Thymus (tissue), 11 donors: ENCODE measurements around the gene SORCS1. TPM values are rescaled to one million over a fixed set of nuclear protein-coding genes. Genes with fewer than 3 reads are reported as not detected.

Experiments used
- DNase-seq, 9 donors: peaks; one replicate each; pipeline ENCODE4 v3.0.0-alpha.2; 2013; ENCODE audit warnings: low spot score in 9 of 9, low read depth in 6 of 9, missing footprints in 1 of 9
- H3K27ac ChIP-seq, 2 donors: one replicate each; pipeline ENCODE4 v1.5.1; 2013; ENCODE audit warnings: control low read depth in 1 of 2, low read depth in 1 of 2, low read length in 1 of 2, mild to moderate bottlenecking in 1 of 2, moderate library complexity in 1 of 2
- H3K27me3 ChIP-seq, 2 donors: one replicate each; pipeline ENCODE4 v1.5.1; 2013; ENCODE audit warnings: low read length in 1 of 2; ENCODE audit not compliant: control insufficient read depth in 2 of 2, insufficient read depth in 1 of 2
- H3K36me3 ChIP-seq, 2 donors: one replicate each; pipeline ENCODE4 v1.5.1; 2013; ENCODE audit warnings: low read length in 1 of 2, mild to moderate bottlenecking in 1 of 2, moderate library complexity in 1 of 2; ENCODE audit not compliant: control insufficient read depth in 2 of 2, insufficient read depth in 2 of 2
- H3K4me1 ChIP-seq, 2 donors: one replicate each; pipeline ENCODE4 v1.5.1; 2013; ENCODE audit warnings: low read length in 2 of 2; ENCODE audit not compliant: control insufficient read depth in 2 of 2, insufficient read depth in 2 of 2
- H3K4me3 ChIP-seq, 2 donors: one replicate each; pipeline ENCODE4 v1.5.1; 2013; ENCODE audit warnings: low read length in 2 of 2, control low read depth in 1 of 2, mild to moderate bottlenecking in 1 of 2
- H3K9me3 ChIP-seq, 2 donors: one replicate each; pipeline ENCODE4 v1.5.1; 2013; ENCODE audit warnings: low read length in 1 of 2, mild to moderate bottlenecking in 1 of 2; ENCODE audit not compliant: control insufficient read depth in 2 of 2, insufficient read depth in 1 of 2
- WGBS: extraction: QIAGEN DNeasy Blood & Tissue Kit; methylation state at CpG from one replicate; pipeline ENCODE4 v1.1.7; 2013; 5-methylcytosine and 5-hydroxymethylcytosine counted together
- polyA plus RNA-seq: library from polyadenylated mRNA; stranded (reverse); fragments of 200-250 nt; gene quantifications from one replicate; pipeline ENCODE4 v1.2.3, GENCODE V29; 2013
- total RNA-seq: library from RNA; stranded (reverse); fragments of 120-200 nt; gene quantifications from one replicate; pipeline ENCODE4 v1.2.4, GENCODE V29; 2013
- donor health status: healthy.

The SORCS1 gene
- total and polyA plus RNA-seq, 2 donors: 1.1 to 3.6 TPM

DNA sequence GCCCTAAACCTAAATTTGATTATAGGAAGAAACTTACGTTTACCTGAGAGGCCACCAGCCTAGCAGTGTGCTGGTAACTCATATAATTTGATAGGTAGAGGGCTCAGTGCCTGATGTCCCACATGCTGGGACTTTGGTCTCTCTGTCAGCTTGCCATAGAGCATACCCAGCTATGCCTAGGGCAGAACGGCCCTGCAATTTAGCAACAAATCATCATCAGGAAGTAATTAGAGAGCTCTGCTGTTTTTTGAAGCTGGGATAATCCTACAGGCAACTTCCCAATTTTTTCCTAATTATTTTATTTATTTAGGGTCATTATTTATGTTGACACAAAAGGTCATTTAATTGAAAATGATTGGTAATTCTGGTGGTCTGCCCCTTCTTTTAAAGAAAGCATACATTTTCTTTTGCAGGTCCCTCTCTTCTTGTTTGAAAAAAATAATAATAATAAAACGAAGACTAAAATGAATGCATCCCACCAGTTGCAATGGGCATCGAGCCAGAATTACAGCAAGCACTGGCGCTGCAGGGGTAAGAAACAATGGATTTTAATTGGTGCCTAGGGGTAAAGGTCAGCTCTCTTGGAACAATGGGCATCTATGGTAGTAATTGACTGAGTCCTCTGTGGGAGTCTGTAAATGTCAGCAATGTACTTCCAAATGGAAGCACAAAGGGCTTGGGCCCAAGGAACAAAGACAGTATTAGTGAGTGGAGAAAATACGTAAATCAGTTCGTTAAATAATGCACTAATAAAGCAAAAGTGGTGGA, 348.0 kb downstream of the SORCS1 start:
- no peaks in the 10 kb centered on the region for H3K9me3 ChIP-seq
- H3K4me1 ChIP-seq: no peaks in the 10 kb centered on the region
- no peak overlapping the region for H3K4me3 ChIP-seq
- H3K27ac ChIP-seq: no peak overlapping the region
- 93% methylated on average over 7 of the region's 7 CpGs for WGBS
- H3K27me3 ChIP-seq: no peaks in the 10 kb centered on the region
- no peak for DNase-seq
- H3K36me3 ChIP-seq: no peaks in the 10 kb centered on the region

- 25% methylated on average over 3 of the region's 3 CpGs for WGBS
- no peaks in the 10 kb centered on the region for H3K36me3 ChIP-seq
- no peak for DNase-seq
- no peak overlapping the region for H3K27ac ChIP-seq
- H3K27me3 ChIP-seq: no peaks in the 10 kb centered on the region
- H3K4me1 ChIP-seq: no peaks in the 10 kb centered on the region
- no peak overlapping the region for H3K4me3 ChIP-seq
- H3K9me3 ChIP-seq: no peaks in the 10 kb centered on the region
These were observed 349.0 kb downstream of the SORCS1 start for GRCh38 chr10:106815427-106816043.

DNA sequence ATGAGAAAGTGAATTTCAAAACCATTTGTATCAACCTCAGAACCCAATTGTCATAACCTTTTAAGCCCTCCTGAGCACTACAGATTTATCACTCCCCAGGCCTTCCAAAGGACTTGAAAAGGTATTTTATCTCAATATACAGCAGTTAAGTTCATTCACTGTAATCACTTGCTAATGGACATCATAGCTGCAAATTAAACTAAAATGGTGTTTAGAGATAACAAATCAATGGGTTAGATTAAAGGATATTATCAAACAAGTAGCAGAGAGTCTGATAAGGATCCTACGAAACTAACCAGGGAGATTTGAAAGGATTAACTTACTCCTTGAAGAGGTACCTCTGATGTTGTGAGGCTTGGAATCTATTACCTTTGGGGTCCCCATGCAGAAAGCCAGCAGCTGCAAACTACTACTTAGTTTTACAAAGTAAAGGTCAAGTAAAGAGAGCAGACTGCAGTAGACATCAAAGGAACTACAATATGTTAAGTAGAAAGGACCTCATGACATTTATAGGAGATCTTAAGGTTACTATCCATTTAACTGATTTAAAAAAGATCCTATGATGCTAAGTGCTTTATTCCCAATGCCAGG, 359.4 kb downstream of the SORCS1 start:
- H3K36me3 ChIP-seq: no peaks in the 10 kb centered on the region
- no peaks in the 10 kb centered on the region for H3K9me3 ChIP-seq
- no peak for DNase-seq
- H3K27me3 ChIP-seq: no peaks in the 10 kb centered on the region
- no peaks in the 10 kb centered on the region for H3K4me1 ChIP-seq
- H3K27ac ChIP-seq: no peak overlapping the region
- WGBS: 91% methylated on average over 1 of the region's 1 CpG
- H3K4me3 ChIP-seq: no peak overlapping the region

GRCh38 chr10:106802949-106803348, 361.6 kb downstream of the SORCS1 start:
- no peak for DNase-seq
- Histone ChIP-seq H3K27me3 (no peaks in the 10 kb centered on the region), H3K4me1 (no peaks in the 10 kb centered on the region), H3K36me3 (no peaks in the 10 kb centered on the region), H3K4me3 (no peak overlapping the region), H3K9me3 (no peaks in the 10 kb centered on the region), H3K27ac (no peak overlapping the region)
- 93% methylated on average over 4 of the region's 4 CpGs for WGBS

DNA sequence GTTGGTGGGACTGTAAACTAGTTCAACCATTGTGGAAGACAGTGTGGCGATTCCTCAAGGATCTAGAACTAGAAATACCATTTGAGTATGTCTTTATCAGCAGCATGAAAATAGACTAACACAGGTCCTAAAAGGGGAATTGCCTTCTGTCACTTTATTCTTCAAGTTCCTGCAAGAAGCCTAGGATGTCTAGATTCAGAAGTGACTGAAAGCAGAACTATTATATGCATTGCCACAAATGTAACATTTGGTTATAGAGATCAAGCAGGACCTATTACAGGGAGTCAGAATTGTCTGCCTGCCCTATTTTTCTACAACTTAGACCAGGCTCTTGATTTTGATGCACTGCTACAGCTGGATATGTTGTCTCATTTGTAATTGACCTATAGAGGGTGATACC, 364.7 kb downstream of the SORCS1 start:
- no peak overlapping the region for H3K27ac ChIP-seq
- H3K4me1 ChIP-seq: no peaks in the 10 kb centered on the region
- 97% methylated on average over 1 of the region's 1 CpG for WGBS
- no peak overlapping the region for H3K4me3 ChIP-seq
- H3K36me3 ChIP-seq: no peaks in the 10 kb centered on the region
- no peaks in the 10 kb centered on the region for H3K27me3 ChIP-seq
- no peak for DNase-seq
- H3K9me3 ChIP-seq: no peaks in the 10 kb centered on the region

GRCh38 chr10:106795619-106796018, 368.9 kb downstream of the SORCS1 start:
- no peak overlapping the region for H3K4me3 ChIP-seq
- H3K27ac ChIP-seq: no peak overlapping the region
- WGBS: 7% methylated on average over 4 of the region's 4 CpGs
- peak in 2 of 9 donors; percentile 12 to 17 for DNase-seq
- no peaks in the 10 kb centered on the region for H3K36me3 ChIP-seq
- no peaks in the 10 kb centered on the region for H3K4me1 ChIP-seq
- no peaks in the 10 kb centered on the region for H3K9me3 ChIP-seq
- H3K27me3 ChIP-seq: no peaks in the 10 kb centered on the region

DNA sequence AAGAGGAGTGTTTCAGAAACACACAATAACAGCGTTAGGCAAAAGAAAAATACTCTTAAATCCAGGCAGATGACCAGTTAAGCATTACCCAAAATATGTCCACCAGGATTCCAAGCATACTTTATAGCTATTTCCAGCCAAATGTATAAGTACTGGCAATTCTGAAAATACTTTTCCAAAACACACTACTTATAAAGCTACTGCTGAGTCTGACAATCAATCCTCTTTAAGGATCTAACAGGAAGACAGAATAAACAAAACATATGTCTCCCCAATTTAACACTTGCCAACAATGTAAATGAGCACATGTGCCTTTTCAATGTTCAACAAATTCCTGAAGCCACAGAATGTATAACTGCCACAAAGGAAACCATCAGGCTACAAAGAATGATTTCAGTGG, 370.9 kb downstream of the SORCS1 start:
- no peaks in the 10 kb centered on the region for H3K36me3 ChIP-seq
- WGBS: 88% methylated on average over 1 of the region's 1 CpG
- no peak for DNase-seq

DNA sequence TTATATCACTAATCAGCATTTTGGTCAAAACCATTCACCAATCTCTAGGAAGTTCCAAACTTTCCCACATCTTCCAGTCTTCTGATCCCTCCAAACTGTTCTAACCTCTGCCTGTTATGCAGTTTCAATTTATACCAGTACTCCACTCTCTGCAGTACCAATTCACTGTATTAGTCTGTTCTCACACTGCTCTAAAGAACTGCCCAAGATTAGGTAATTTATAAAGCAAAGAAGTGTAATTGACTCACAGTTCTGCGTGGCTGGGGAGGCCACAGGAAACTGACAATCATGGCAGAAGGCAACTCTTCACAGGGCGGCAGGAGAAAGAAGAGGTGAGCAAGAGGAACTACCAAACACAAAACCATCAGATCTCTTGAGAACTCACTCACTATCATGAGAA, 374.9 kb downstream of the SORCS1 start:
- no peaks in the 10 kb centered on the region for H3K36me3 ChIP-seq
- DNase-seq: no peak
- H3K27ac ChIP-seq: no peak overlapping the region
- no peaks in the 10 kb centered on the region for H3K4me1 ChIP-seq
- no peaks in the 10 kb centered on the region for H3K27me3 ChIP-seq
- 82% methylated on average over 2 of the region's 2 CpGs for WGBS
- H3K9me3 ChIP-seq: no peaks in the 10 kb centered on the region
- H3K4me3 ChIP-seq: no peak overlapping the region

More for the DNA sequence above, 370.9 kb downstream of the SORCS1 start:
- H3K4me3 ChIP-seq: no peak overlapping the region
- H3K27ac ChIP-seq: no peak overlapping the region
- no peaks in the 10 kb centered on the region for H3K4me1 ChIP-seq
- H3K9me3 ChIP-seq: no peaks in the 10 kb centered on the region
- H3K27me3 ChIP-seq: no peaks in the 10 kb centered on the region

DNA sequence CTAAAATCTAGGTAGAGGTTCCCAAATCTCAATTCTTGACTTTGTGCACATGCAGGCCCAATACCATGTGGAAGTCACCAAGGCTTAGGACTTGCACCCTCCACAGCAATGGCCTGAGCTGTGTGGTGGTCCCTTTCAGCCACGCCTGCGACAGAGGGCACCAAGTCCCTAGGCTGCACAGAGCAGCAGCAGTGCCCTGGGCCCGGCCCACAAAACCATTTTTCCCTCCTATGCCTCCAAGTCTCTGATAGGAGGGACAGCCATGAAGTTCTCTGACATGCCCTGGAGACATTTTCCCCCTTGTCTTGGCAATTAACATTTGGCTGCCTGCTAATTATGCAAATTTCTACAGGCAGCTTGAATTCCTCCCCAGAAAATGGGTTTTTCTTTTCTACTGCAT, 375.5 kb downstream of the SORCS1 start:
- DNase-seq: no peak
- Histone ChIP-seq H3K27me3 (no peaks in the 10 kb centered on the region), H3K4me3 (no peak overlapping the region), H3K36me3 (no peaks in the 10 kb centered on the region), H3K4me1 (no peaks in the 10 kb centered on the region), H3K27ac (no peak overlapping the region), H3K9me3 (no peaks in the 10 kb centered on the region)
- 94% methylated on average over 3 of the region's 3 CpGs for WGBS
